Loucy (cell line): Measurements from ENCODE around the gene ATP10B.

ENCODE experiments used
- EZH2phosphoT487 ChIP-seq: fragments of 200-600 bp; IDR thresholded peaks from 2 replicates; pipeline ENCODE4 v1.6.1; 2018; ENCODE audit warnings: antibody characterized with exemption, mild to moderate bottlenecking, moderate library complexity, borderline replicate concordance
- TF ChIP-seq, protein P1 (sequence below): fragments of 200-600 bp; sonication (generic); conservative IDR thresholded peaks from 2 replicates; pipeline ENCODE4 v1.5.1; 2014; ENCODE audit warnings: mild to moderate bottlenecking, antibody characterized with exemption, low read length

DNA sequence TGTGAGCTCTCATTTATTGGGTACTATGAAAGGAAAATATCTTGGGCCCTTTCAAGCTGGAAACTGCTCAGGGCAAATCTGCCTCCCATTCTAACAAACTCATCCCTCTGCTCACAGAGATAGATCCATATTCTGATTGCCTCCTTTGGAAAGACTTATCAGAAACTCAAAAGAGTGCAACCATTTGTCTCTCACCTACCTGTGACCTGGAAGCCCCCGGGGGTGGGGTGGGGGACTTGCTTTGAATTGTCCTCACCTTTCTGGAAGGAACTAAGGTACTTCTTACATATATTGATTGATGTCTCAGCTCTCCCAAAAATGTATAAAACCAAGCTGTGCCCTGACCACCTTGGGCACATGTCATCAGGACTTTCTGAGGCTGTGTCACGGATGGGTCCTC, 125.3 kb downstream of the ATP10B start:
- TF ChIP-seq, protein P1, sequence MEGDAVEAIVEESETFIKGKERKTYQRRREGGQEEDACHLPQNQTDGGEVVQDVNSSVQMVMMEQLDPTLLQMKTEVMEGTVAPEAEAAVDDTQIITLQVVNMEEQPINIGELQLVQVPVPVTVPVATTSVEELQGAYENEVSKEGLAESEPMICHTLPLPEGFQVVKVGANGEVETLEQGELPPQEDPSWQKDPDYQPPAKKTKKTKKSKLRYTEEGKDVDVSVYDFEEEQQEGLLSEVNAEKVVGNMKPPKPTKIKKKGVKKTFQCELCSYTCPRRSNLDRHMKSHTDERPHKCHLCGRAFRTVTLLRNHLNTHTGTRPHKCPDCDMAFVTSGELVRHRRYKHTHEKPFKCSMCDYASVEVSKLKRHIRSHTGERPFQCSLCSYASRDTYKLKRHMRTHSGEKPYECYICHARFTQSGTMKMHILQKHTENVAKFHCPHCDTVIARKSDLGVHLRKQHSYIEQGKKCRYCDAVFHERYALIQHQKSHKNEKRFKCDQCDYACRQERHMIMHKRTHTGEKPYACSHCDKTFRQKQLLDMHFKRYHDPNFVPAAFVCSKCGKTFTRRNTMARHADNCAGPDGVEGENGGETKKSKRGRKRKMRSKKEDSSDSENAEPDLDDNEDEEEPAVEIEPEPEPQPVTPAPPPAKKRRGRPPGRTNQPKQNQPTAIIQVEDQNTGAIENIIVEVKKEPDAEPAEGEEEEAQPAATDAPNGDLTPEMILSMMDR, result no peak
- TF ChIP-seq EZH2phosphoT487, result no peak
